PC-3 (cell line): Measurements from ENCODE around the gene EHHADH. TPM values are rescaled to one million over a fixed set of nuclear protein-coding genes. Genes with fewer than 3 reads are reported as not detected.

Experiments
- ATAC-seq: fragments of 200-7000 bp; cut with Tn5 transposase; 2 replicates; pipeline ENCODE4 v1.9.1; 2020; ENCODE audit warnings: mild to moderate bottlenecking, moderate library complexity
- BruUV-seq: library from RNA; stranded (reverse); fragments of 400-500 nt; replicated peaks from 2 replicates; lab custom pipeline; 2021; lab: Mats Ljungman, UMichigan
- CTCF ChIA-PET: fragments of 300-600 bp; sonication (Branson Sonifier 250); formaldehyde crosslinking; loops from one replicate; lab custom pipeline; 2022; ENCODE audit warnings: antibody characterized with exemption; lab: Charles Lee
- POLR2A ChIA-PET: fragments of 300-600 bp; sonication (Branson Sonifier 250); formaldehyde crosslinking; loops from one replicate; lab custom pipeline; 2022; ENCODE audit warnings: antibody characterized with exemption; ENCODE audit not compliant: unreplicated experiment; lab: Charles Lee
- DNase-seq: peaks from one replicate; pipeline ENCODE4 v3.0.0-alpha.2; 2015
- H2AFZ ChIP-seq: fragments of 300-600 bp; sonication (generic); 2 replicates; pipeline ENCODE4 v1.6.0; 2016; ENCODE audit warnings: antibody characterized with exemption, low read length
- H3F3A ChIP-seq: fragments of 300-600 bp; sonication (generic); one replicate; pipeline ENCODE4 v1.6.0; 2017; ENCODE audit warnings: antibody characterized with exemption, low read length, control low read depth, mild to moderate bottlenecking; ENCODE audit not compliant: unreplicated experiment
- H3K27ac ChIP-seq: fragments of 300-600 bp; sonication (generic); 2 replicates; pipeline ENCODE4 v1.5.1; 2016; ENCODE audit warnings: mild to moderate bottlenecking, low read length
- H3K27me3 ChIP-seq: fragments of 300-600 bp; sonication (generic); 2 replicates; pipeline ENCODE4 v1.6.1; 2016; ENCODE audit warnings: low read length, mixed read lengths
- H3K36me3 ChIP-seq: fragments of 300-600 bp; sonication (generic); 2 replicates; pipeline ENCODE4 v1.6.1; 2016; ENCODE audit warnings: low read depth, mixed run types, low read length, mixed read lengths
- H3K4me1 ChIP-seq: fragments of 300-600 bp; sonication (generic); 2 replicates; pipeline ENCODE4 v1.5.1; 2016; ENCODE audit warnings: low read length; ENCODE audit not compliant: insufficient read depth
- H3K4me2 ChIP-seq: fragments of 300-600 bp; sonication (generic); 2 replicates; pipeline ENCODE4 v1.6.0; 2016; ENCODE audit warnings: low read length
- H3K4me3 ChIP-seq: fragments of 300-600 bp; sonication (generic); 2 replicates; pipeline ENCODE4 v1.5.1; 2016; ENCODE audit warnings: mild to moderate bottlenecking, low read length, mixed read lengths
- H3K79me2 ChIP-seq: fragments of 300-600 bp; sonication (generic); 2 replicates; pipeline ENCODE4 v1.6.1; 2017; ENCODE audit warnings: low read length, mixed read lengths
- H3K9ac ChIP-seq: fragments of 300-600 bp; sonication (generic); 2 replicates; pipeline ENCODE4 v1.6.0; 2016; ENCODE audit warnings: mild to moderate bottlenecking, low read length
- H3K9me2 ChIP-seq: fragments of 300-600 bp; sonication (generic); replicated peaks from 2 replicates; pipeline ENCODE4 v1.6.1; 2016; ENCODE audit warnings: mixed run types, low read length, mixed read lengths
- H3K9me3 ChIP-seq: fragments of 300-600 bp; sonication (generic); 2 replicates; pipeline ENCODE4 v1.6.1; 2016; ENCODE audit warnings: low read length, mixed read lengths
- H4K20me1 ChIP-seq: fragments of 300-600 bp; sonication (generic); 2 replicates; pipeline ENCODE4 v1.6.1; 2016; ENCODE audit warnings: low read length, mixed read lengths
- CTCF ChIP-seq: fragments of 300-600 bp; sonication (generic); conservative IDR thresholded peaks from 2 replicates; pipeline ENCODE4 v1.5.1; 2017; ENCODE audit warnings: antibody characterized with exemption, low read depth, mild to moderate bottlenecking, low read length
- EZH2 ChIP-seq: fragments of 300-600 bp; sonication (generic); IDR thresholded peaks from one replicate; pipeline ENCODE4 v1.6.1; 2017; ENCODE audit warnings: antibody characterized with exemption, mild to moderate bottlenecking, low read length; ENCODE audit not compliant: unreplicated experiment
- EZH2phosphoT487 ChIP-seq: fragments of 300-600 bp; sonication (generic); IDR thresholded peaks from 2 replicates; pipeline ENCODE4 v1.6.1; 2018; ENCODE audit warnings: mild to moderate bottlenecking, antibody characterized with exemption, low read length, borderline replicate concordance
- intact Hi-C: fragments of 100-400 bp; cut with micrococcal nuclease; formaldehyde crosslinking; loops from 2 replicates; pipeline ENCODE4 v1.9.0; 2023
- total RNA-seq: library from RNA; depleted of rRNA; stranded (reverse); fragments of >200 nt; gene quantifications from 2 replicates; pipeline ENCODE4 v1.2.3, GENCODE V29; 2014

Gene EHHADH
- total RNA-seq, 1 experiment from 2014 or later: 7.1 TPM

- intact Hi-C loops: loop anchor here (1.0 kb wide), 1 partner anchor 404 kb away; no protein-coding TSS in a partner anchor
- DNase-seq (no peak), ATAC-seq (no peak)
- H3K4me3 ChIP-seq: no peak overlapping the region
- no peaks in the 10 kb centered on the region for H3K36me3 ChIP-seq
- H3K4me2 ChIP-seq: no peak overlapping the region
- ChIA-PET CTCF (interaction anchor here (0.6 kb wide), 1 partner anchor 65 kb away, joined by 3 read pairs; no protein-coding TSS in a partner anchor), POLR2A (no interaction called here)
- peaks cover 21% of the 10 kb centered on the region for H3K79me2 ChIP-seq
- H2AFZ ChIP-seq: no peak overlapping the region
- no peaks in the 10 kb centered on the region for H3F3A ChIP-seq
- no TSS peak for BruUV-seq
- no peak overlapping the region for H3K9ac ChIP-seq
- H3K9me3 ChIP-seq: no peaks in the 10 kb centered on the region
- TF ChIP-seq EZH2 (no peak), CTCF (no peak), EZH2phosphoT487 (no peak)
- no peak overlapping the region for H3K27ac ChIP-seq
- H3K27me3 ChIP-seq: no peaks in the 10 kb centered on the region
- H4K20me1 ChIP-seq: no peaks in the 10 kb centered on the region
- H3K9me2 ChIP-seq: no peaks in the 10 kb centered on the region
- H3K4me1 ChIP-seq: peaks cover 20% of the 10 kb centered on the region; the same call in 1 of the 2 replicates
Measured at GRCh38 chr3:185279587-185280138, 25.8 kb upstream of the EHHADH start.

- Histone ChIP-seq H3K4me1 (peaks cover 9% of the 10 kb centered on the region; the same call in 1 of the 2 replicates), H3K27me3 (no peaks in the 10 kb centered on the region), H3K9me3 (no peaks in the 10 kb centered on the region), H3K4me3 (no peak overlapping the region), H3K79me2 (no peaks in the 10 kb centered on the region), H2AFZ (no peak overlapping the region), H3F3A (no peaks in the 10 kb centered on the region), H4K20me1 (no peaks in the 10 kb centered on the region), H3K36me3 (no peaks in the 10 kb centered on the region), H3K27ac (no peak overlapping the region), H3K9me2 (no peaks in the 10 kb centered on the region), H3K4me2 (no peak overlapping the region), H3K9ac (no peak overlapping the region)
- intact Hi-C loops: no loop called here
- ATAC-seq (no peak), DNase-seq (no peak)
- TF ChIP-seq CTCF (no peak), EZH2 (no peak), EZH2phosphoT487 (no peak)
- BruUV-seq: no TSS peak
- POLR2A ChIA-PET: no interaction called here
- CTCF ChIA-PET: no interaction called here
Measured at GRCh38 chr3:185276415-185276814, 22.6 kb upstream of the EHHADH start.

- Histone ChIP-seq H3K79me2 (no peaks in the 10 kb centered on the region), H3K9me3 (no peaks in the 10 kb centered on the region), H4K20me1 (no peaks in the 10 kb centered on the region), H3F3A (no peaks in the 10 kb centered on the region), H3K36me3 (no peaks in the 10 kb centered on the region), H3K27me3 (no peaks in the 10 kb centered on the region), H2AFZ (no peak overlapping the region), H3K9ac (no peak overlapping the region), H3K4me3 (no peak overlapping the region), H3K4me1 (no peaks in the 10 kb centered on the region), H3K9me2 (no peaks in the 10 kb centered on the region), H3K4me2 (no peak overlapping the region), H3K27ac (no peak overlapping the region)
- ATAC-seq: no peak
- intact Hi-C loops: no loop called here
- CTCF ChIA-PET: no interaction called here
- no TSS peak for BruUV-seq
- TF ChIP-seq EZH2phosphoT487 (no peak), EZH2 (no peak), CTCF (no peak)
- DNase-seq: no peak
- POLR2A ChIA-PET: no interaction called here
Measured at GRCh38 chr3:185272033-185272432, 18.2 kb upstream of the EHHADH start.
